Hepatocyte (in vitro differentiated cells): ENCODE measurements around the gene CHID1.

Experiments
- CTCF ChIP-seq: fragments of 200-600 bp; sonication (generic); IDR thresholded peaks from 2 replicates; pipeline ENCODE4 v1.5.1; 2016; ENCODE audit warnings: antibody characterized with exemption, mild to moderate bottlenecking; ENCODE audit not compliant: poor library complexity
- EZH2 ChIP-seq: fragments of 200-600 bp; sonication (generic); IDR thresholded peaks from 2 replicates; pipeline ENCODE4 v1.6.1; 2016; ENCODE audit warnings: antibody characterized with exemption, mild to moderate bottlenecking, borderline replicate concordance
- EZH2phosphoT487 ChIP-seq: fragments of 200-600 bp; sonication (generic); IDR thresholded peaks from one replicate; pipeline ENCODE4 v1.6.1; 2018; ENCODE audit warnings: antibody characterized with exemption, mild to moderate bottlenecking, low read depth, moderate library complexity; ENCODE audit not compliant: unreplicated experiment, severe bottlenecking

GRCh38 chr11:823441-824291, 86.9 kb downstream of the CHID1 start:
- TF ChIP-seq CTCF = no peak
- TF ChIP-seq EZH2 = no peak
- TF ChIP-seq EZH2phosphoT487 = no peak
